Measurements from ENCODE around the gene XYLT1.

XYLT1 gene

DNA sequence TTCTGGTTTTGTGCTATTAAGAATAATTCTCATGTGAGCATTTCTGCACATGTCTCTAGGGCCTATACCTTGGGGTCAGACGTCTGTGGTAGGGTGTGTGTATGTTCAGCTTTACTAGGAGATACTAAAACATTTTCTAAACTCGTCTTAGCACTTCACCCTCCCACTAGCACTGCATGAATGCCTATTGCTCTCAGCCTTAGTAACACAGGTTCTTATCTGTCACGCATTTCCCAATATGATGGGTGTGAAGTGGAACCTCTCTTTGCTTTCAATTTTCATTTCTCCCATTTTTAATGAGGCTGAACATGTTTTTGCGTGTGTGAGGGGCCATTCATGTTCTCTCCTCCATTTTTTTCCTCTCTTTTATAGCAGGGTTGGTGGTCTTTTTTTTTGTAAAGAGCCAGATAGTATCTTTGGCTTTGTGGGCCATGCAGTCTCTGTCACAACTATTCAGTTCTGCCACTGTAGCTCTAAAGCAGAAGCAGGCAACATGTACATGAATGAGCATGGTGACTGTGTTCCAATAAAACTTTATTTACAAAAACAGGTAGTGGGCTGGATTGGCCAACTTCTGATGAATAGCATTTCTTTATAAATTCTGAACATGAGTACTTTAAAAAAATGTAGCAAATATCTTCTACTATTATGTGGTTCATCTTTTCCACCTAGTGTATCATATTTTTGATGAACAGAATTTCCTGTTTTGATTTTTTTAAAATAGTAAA lies 354.0 kb downstream of the XYLT1 start:
- CTCF ChIA-PET: interaction anchor here (0.5 to 0.7 kb wide), 2 partner anchors 17 to 57 kb away, joined by 3 to 4 read pairs; no protein-coding TSS in a partner anchor

DNA sequence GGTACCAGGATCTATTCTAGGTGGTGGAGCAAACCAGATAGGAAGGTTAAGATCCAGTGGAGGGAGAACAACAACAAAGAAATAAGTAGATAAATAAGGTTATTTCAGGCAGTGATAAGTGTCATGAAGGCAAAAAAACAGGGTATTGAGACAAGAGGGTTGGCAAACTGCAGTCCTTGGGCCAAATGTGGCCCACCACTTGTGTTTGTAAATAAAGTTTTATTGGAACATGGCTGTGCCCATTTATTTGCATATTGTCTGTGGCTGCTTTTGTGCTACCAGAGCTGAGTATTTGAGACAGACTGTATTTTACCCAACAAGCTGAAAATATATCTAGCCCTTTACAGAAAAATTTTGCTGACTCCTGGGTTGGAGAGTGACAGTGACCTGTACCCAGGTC lies 361.3 kb downstream of the XYLT1 start:
- DNase-seq (ENCODE audit: low spot score): no peak
- POLR2A ChIA-PET (ENCODE audit: low non-redundant PET): no interaction called here
- CTCF ChIA-PET: no interaction called here
- TF ChIP-seq, protein P1, sequence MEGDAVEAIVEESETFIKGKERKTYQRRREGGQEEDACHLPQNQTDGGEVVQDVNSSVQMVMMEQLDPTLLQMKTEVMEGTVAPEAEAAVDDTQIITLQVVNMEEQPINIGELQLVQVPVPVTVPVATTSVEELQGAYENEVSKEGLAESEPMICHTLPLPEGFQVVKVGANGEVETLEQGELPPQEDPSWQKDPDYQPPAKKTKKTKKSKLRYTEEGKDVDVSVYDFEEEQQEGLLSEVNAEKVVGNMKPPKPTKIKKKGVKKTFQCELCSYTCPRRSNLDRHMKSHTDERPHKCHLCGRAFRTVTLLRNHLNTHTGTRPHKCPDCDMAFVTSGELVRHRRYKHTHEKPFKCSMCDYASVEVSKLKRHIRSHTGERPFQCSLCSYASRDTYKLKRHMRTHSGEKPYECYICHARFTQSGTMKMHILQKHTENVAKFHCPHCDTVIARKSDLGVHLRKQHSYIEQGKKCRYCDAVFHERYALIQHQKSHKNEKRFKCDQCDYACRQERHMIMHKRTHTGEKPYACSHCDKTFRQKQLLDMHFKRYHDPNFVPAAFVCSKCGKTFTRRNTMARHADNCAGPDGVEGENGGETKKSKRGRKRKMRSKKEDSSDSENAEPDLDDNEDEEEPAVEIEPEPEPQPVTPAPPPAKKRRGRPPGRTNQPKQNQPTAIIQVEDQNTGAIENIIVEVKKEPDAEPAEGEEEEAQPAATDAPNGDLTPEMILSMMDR (conservative IDR thresholded peaks at IDR 0.05; ENCODE audit: low read depth): no peak
- H3K27ac ChIP-seq: no peak overlapping the region

More for the DNA sequence above, 354.0 kb downstream of the XYLT1 start:
- TF ChIP-seq, protein P1 (conservative IDR thresholded peaks at IDR 0.05; ENCODE audit: low read depth): no peak
- POLR2A ChIA-PET (ENCODE audit: low non-redundant PET): no interaction called here
- no peak for DNase-seq (ENCODE audit: low spot score)
- no peak overlapping the region for H3K27ac ChIP-seq

DNA sequence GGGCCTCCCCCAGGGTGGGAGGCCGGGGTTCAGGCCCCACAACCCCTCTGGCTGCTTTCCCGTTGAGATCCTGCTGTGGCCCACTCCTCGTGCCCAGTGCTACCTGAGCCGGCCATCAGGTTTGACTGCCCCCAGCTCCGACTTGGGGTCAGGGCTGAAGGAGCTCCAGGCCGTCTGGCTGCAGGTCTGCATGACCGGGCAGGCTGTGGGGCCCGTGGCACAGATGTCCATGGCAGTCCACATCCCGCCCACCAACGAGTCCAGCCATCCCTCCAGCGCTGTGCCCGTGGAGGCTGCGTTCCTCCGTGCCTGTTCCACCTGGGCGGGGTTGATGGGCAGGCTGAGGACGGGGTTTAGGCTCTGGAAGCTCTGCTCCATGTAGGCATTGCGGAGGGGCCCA lies 362.2 kb downstream of the XYLT1 start:
- ChIA-PET POLR2A (ENCODE audit: low non-redundant PET) (no interaction called here), CTCF (no interaction called here)
- no peak overlapping the region for H3K27ac ChIP-seq
- no peak for DNase-seq (ENCODE audit: low spot score)
- TF ChIP-seq, protein P1 (conservative IDR thresholded peaks at IDR 0.05; ENCODE audit: low read depth): no peak

DNA sequence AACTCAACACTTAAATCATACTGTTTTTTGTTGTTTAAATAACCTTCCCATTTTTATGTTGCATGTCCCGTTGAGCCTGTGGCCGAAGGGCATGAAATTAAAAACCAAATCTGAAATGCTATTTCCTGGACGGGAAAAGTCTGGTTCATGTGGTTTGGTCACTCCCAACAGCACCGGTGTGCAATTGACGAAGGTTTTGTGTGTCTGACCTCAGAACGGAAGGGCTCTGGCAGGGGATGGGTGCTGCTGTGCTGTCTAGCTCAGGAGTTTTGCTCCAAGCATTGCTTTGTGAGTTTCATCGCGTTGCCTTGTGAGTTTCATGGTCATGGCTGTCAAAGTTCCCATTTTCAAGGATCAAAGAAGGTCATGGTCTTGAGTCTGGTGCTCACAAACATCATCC lies 363.3 kb downstream of the XYLT1 start:
- no peak for DNase-seq (ENCODE audit: low spot score)
- TF ChIP-seq, protein P1 (conservative IDR thresholded peaks at IDR 0.05; ENCODE audit: low read depth): no peak
- ChIA-PET CTCF (no interaction called here), POLR2A (ENCODE audit: low non-redundant PET) (no interaction called here)
- no peak overlapping the region for H3K27ac ChIP-seq

DNA sequence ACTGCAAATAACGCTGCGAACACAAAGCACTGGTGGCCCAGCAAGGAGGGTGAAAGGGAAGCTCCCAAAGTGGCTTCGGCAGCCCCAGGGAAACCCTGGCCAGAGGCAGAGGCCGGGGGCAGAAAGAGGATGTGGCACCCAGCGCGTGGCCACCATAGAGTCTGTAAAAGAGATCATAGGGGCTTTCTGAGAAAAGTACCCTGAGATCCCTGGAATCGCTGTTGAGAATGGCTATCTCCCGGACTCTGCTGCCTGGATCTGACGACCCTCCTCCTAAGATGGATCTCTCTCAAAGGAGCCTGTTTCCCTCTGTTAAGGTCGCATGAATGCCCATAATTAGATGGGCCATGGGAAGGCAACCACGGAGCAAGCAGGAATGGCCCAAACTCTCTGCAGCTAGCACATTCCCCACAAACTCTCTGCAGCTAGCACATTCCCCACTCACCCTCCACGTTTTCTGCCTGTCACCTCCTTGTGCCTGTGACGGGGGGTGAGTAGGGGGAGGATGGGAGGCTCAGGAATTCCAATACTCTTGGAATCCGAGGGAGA lies 364.4 kb downstream of the XYLT1 start:
- H3K27ac ChIP-seq: no peak overlapping the region
- DNase-seq (ENCODE audit: low spot score): no peak
- CTCF ChIA-PET: no interaction called here
- POLR2A ChIA-PET (ENCODE audit: low non-redundant PET): no interaction called here
- TF ChIP-seq, protein P1 (conservative IDR thresholded peaks at IDR 0.05; ENCODE audit: low read depth): no peak

DNA sequence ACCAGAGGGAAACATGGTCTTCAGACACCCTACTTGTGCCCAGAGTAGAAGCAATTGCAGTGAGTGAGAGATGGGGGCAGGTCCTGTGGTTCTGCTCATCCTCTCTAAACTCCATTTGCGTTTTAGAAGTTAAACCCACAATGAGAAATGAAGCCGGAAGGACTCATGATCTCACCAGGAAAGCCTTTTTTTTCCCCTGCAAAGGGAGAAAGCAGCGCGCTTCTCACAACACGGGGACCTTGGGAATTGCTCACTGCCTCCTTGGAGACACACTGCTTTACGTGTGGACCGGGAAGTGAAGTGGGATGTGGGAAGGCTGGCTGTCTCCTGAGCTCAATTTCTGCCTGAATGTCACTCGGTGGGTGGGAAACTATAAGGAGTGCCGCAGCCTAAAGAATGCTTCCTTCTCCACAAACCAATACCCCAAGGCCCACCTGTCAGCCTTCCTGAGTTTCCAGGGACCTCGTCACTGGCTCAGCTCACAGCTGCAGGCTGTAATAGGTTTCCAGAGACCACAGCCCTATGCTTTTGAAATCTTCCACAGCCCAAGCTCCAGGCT lies 365.4 kb downstream of the XYLT1 start:
- H3K27ac ChIP-seq: no peak overlapping the region
- TF ChIP-seq, protein P1 (conservative IDR thresholded peaks at IDR 0.05; ENCODE audit: low read depth): no peak
- POLR2A ChIA-PET (ENCODE audit: low non-redundant PET): no interaction called here
- DNase-seq (ENCODE audit: low spot score): no peak
- CTCF ChIA-PET: no interaction called here
